Mucosa of stomach (tissue), 1 donor: ENCODE data around the gene ASPRV1.

ENCODE experiments used
- H3K27me3 ChIP-seq: one replicate; pipeline ENCODE4 v1.7.0; 2013; ENCODE audit warnings: mild to moderate bottlenecking, low read length; ENCODE audit not compliant: control insufficient read depth, insufficient read depth
- H3K36me3 ChIP-seq: one replicate; pipeline ENCODE4 v1.7.0; 2013; ENCODE audit warnings: low read length; ENCODE audit not compliant: control insufficient read depth, insufficient read depth
- H3K4me1 ChIP-seq: one replicate; pipeline ENCODE4 v1.7.0; 2013; ENCODE audit warnings: mild to moderate bottlenecking, low read length; ENCODE audit not compliant: control insufficient read depth, insufficient read depth
- H3K4me3 ChIP-seq: one replicate; pipeline ENCODE4 v1.7.0; 2013; ENCODE audit warnings: low read length
- H3K9ac ChIP-seq: one replicate; pipeline ENCODE4 v1.7.0; 2013; ENCODE audit warnings: mild to moderate bottlenecking, low read length, moderate library complexity
- H3K9me3 ChIP-seq: one replicate; pipeline ENCODE4 v1.7.0; 2013; ENCODE audit warnings: mild to moderate bottlenecking, low read length, moderate library complexity; ENCODE audit not compliant: control insufficient read depth
- donor health status: Pancreatic carcinoma.

The ASPRV1 gene

GRCh38 chr2:69931832-69932595 is 29.4 kb downstream of the ASPRV1 start:
- peaks cover 44% of the 10 kb centered on the region for H3K4me1 ChIP-seq
- H3K36me3 ChIP-seq: peaks cover 20% of the 10 kb centered on the region
- H3K9me3 ChIP-seq: no peaks in the 10 kb centered on the region
- no peak overlapping the region for H3K9ac ChIP-seq
- no peaks in the 10 kb centered on the region for H3K27me3 ChIP-seq
- H3K4me3 ChIP-seq: no peak overlapping the region

GRCh38 chr2:69926849-69927515 is 34.4 kb downstream of the ASPRV1 start:
- Histone ChIP-seq H3K4me1 (peaks cover 26% of the 10 kb centered on the region), H3K4me3 (no peak overlapping the region), H3K36me3 (peaks cover 15% of the 10 kb centered on the region), H3K9me3 (no peaks in the 10 kb centered on the region), H3K27me3 (no peaks in the 10 kb centered on the region), H3K9ac (no peak overlapping the region)

DNA sequence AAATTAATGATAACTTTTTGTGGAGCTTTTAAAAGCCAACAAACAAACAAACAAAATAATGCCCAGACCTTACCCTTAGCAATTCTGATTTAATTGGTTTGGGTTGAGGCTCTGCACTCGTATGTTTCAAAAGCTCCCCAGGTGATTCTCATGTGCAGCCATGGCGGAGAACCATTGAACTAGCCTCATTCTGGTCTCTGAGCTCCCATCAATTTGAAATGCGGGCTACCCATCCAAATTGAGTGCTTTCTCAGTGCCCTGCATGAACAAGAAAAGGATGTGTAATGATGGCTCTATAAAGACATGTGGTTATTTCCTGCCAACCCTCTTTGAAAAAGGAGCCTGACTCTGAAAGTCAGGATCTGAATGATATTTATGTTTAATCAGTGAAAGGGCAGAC is 38.3 kb downstream of the ASPRV1 start:
- no peak overlapping the region for H3K9ac ChIP-seq
- no peaks in the 10 kb centered on the region for H3K9me3 ChIP-seq
- no peak overlapping the region for H3K4me3 ChIP-seq
- peaks cover 17% of the 10 kb centered on the region for H3K36me3 ChIP-seq
- H3K27me3 ChIP-seq: no peaks in the 10 kb centered on the region
- H3K4me1 ChIP-seq: peaks cover 17% of the 10 kb centered on the region

DNA sequence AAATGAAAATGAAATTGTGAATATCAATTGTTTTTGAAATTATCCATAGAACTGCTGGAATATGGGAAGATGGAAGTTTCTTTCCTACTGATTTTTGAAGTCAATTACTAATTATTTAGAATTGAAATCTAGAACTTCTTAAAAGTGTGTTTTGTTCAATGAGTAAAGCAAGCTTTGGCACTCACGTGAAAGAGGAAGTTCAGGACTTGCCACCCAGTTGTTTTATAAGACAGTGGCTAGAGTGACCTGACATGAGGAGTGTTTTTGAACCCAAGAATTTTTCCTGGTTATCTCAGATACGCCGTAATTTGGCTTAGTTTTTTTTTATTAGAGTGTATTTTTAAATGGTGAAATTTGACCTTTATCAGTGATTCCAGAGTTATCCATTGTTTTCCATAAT is 43.0 kb downstream of the ASPRV1 start:
- H3K9me3 ChIP-seq: no peaks in the 10 kb centered on the region
- H3K4me3 ChIP-seq: no peak overlapping the region
- H3K27me3 ChIP-seq: no peaks in the 10 kb centered on the region
- H3K9ac ChIP-seq: peak overlapping the region; percentile 42
- peaks cover 6% of the 10 kb centered on the region for H3K4me1 ChIP-seq
- H3K36me3 ChIP-seq: peaks cover 11% of the 10 kb centered on the region

DNA sequence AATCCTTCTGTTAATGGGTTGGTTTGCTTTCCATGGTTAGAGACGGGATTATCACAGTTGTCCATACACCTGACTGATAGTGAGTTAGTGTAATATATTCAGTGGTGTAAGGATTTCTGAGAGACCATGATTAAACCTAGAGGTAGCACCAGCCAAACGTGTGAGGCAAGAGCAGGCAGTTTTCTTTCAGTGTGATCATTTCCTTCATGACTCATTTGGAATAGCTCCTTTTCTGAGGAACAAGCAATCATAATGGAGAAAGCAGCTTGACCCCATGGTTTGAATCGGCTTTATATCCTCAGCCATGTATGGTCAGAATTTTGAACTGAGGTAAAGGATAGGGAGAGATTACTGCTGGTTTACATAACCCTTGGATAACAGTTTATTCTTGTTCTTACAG is 43.6 kb downstream of the ASPRV1 start:
- Histone ChIP-seq H3K9ac (peak overlapping the region; percentile 97), H3K4me1 (peaks cover 6% of the 10 kb centered on the region), H3K27me3 (no peaks in the 10 kb centered on the region), H3K9me3 (no peaks in the 10 kb centered on the region), H3K4me3 (no peak overlapping the region), H3K36me3 (peaks cover 6% of the 10 kb centered on the region)

DNA sequence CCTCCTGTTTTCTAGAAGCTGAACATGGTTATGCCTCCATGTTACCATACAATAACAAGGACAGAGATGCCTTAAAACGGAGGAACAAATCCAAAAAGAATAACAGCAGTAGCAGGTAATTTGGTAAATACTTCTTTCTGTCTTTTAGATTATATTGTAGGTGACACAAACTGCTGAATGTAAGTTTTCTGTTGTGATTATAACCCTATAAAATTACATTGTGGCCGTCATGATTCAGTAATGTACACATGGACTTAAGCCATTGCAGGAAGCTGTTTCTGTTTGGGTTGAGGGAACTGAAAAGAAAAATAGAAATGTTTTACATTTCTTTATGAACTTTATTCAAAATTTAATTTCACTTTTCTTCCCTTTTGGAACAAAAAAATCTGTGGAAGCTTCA is 45.3 kb downstream of the ASPRV1 start:
- peak overlapping the region; percentile 97 for H3K9ac ChIP-seq
- peaks cover 6% of the 10 kb centered on the region for H3K4me1 ChIP-seq
- no peaks in the 10 kb centered on the region for H3K9me3 ChIP-seq
- H3K4me3 ChIP-seq: peak overlapping the region; percentile 74
- H3K27me3 ChIP-seq: no peaks in the 10 kb centered on the region
- H3K36me3 ChIP-seq: no peaks in the 10 kb centered on the region

GRCh38 chr2:69914950-69915945 is 46.2 kb downstream of the ASPRV1 start, which contains the start of gene MXD1:
Gene MXD1, plus strand, starts transcription at chr2:69915109. Its CDS starts 222 bp downstream, at chr2:69915331.
- peak within 1 kb of the TSS; percentile 97 for H3K9ac ChIP-seq
- no peaks in the 10 kb centered on the region for H3K27me3 ChIP-seq
- H3K9me3 ChIP-seq: no peaks in the 10 kb centered on the region
- peaks cover 6% of the 10 kb centered on the region for H3K4me1 ChIP-seq
- H3K4me3 ChIP-seq: peak within 1 kb of the TSS; percentile 83
- no peaks in the 10 kb centered on the region for H3K36me3 ChIP-seq

- H3K36me3 ChIP-seq: no peaks in the 10 kb centered on the region
- no peaks in the 10 kb centered on the region for H3K27me3 ChIP-seq
- H3K9me3 ChIP-seq: no peaks in the 10 kb centered on the region
- H3K4me1 ChIP-seq: peaks cover 6% of the 10 kb centered on the region
- peak overlapping the region; percentile 92 for H3K9ac ChIP-seq
- H3K4me3 ChIP-seq: peak overlapping the region; percentile 83
Observed at GRCh38 chr2:69914164-69914949, 47.1 kb downstream of the ASPRV1 start.

DNA sequence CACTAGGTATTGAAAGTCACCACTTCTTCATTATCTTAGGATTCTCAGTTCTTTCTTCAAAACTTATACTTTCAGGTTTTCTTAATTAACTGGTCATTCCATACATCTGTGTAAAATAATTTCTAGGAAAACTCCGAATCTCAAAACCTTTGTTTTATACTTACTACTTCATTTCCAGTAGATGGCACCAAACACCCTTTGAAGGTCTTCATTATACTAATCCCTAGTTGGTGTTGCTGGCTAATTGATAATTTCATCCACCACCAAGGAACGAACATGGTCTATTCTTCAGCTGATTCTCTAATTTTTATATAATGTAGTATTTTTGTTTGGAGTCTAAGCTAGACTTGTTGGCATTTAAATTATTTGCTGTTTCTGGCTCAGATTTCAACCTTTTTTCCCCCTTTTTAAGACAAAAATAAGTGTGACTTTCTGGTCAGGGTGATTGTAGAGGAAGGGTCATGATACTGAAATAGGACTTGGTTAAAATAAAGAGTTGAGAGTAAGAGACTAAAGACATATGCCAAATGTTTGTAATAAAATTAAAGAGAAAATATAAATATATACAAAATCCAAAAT is 49.4 kb downstream of the ASPRV1 start:
- no peak overlapping the region for H3K4me3 ChIP-seq
- H3K9me3 ChIP-seq: no peaks in the 10 kb centered on the region
- no peaks in the 10 kb centered on the region for H3K36me3 ChIP-seq
- no peak overlapping the region for H3K9ac ChIP-seq
- H3K4me1 ChIP-seq: no peaks in the 10 kb centered on the region
- no peaks in the 10 kb centered on the region for H3K27me3 ChIP-seq
